Measurements from ENCODE around the gene PRRT2.
A peak's percentile ranks its signal among the peaks of the same experiment; 100 is the strongest.
"Not testable (repeated sequence)": the region's sequence is repeated elsewhere in the genome, so short reads cannot be mapped to it uniquely, and the experiment has no call there.

Gene PRRT2

GRCh38 chr16:29784157-29784556 is 27.8 kb upstream of the PRRT2 start:
- DNase-seq (ENCODE audit: low read depth): peak; percentile 41
- no peak for TF ChIP-seq CTCF (IDR thresholded peaks at IDR 0.05; ENCODE audit: insufficient read depth, low read depth, low read length, missing control alignments)
- H3K4me3 ChIP-seq (ENCODE audit: low read depth, low read length): no peak overlapping the region

- DNase-seq (ENCODE audit: low read depth): peak; percentile 78
- peak; percentile 94 for TF ChIP-seq CTCF (IDR thresholded peaks at IDR 0.05; ENCODE audit: insufficient read depth, low read depth, low read length, missing control alignments)
- peak overlapping the region; percentile 47 for H3K4me3 ChIP-seq (ENCODE audit: low read depth, low read length)
These were observed 27.0 kb upstream of the PRRT2 start for GRCh38 chr16:29784901-29785500.

GRCh38 chr16:29787155-29787554 is 24.8 kb upstream of the PRRT2 start:
- DNase-seq (ENCODE audit: low read depth); H3K4me3 ChIP-seq (ENCODE audit: low read depth, low read length): not testable (repeated sequence)

- no peak for TF ChIP-seq CTCF (IDR thresholded peaks at IDR 0.05; ENCODE audit: insufficient read depth, low read depth, low read length, missing control alignments)
- peak; percentile 49 for DNase-seq (ENCODE audit: low read depth)
- peak overlapping the region; percentile 63 for H3K4me3 ChIP-seq (ENCODE audit: low read depth, low read length)
These were observed 22.2 kb upstream of the PRRT2 start for GRCh38 chr16:29789775-29790182.

GRCh38 chr16:29790183-29790948 is 21.6 kb upstream of the PRRT2 start, which contains the start of gene KIF22:
Gene KIF22 (plus strand): TSS chr16:29790751. CDS start chr16:29790760, 9 bp downstream.
- peak; percentile 90 for TF ChIP-seq CTCF (IDR thresholded peaks at IDR 0.05; ENCODE audit: insufficient read depth, low read depth, low read length, missing control alignments)
- peak within 1 kb of the TSS; percentile 90 for H3K4me3 ChIP-seq (ENCODE audit: low read depth, low read length)
- peak; percentile 100 for DNase-seq (ENCODE audit: low read depth)

GRCh38 chr16:29790949-29791844 is 20.8 kb upstream of the PRRT2 start:
- DNase-seq (ENCODE audit: low read depth): no peak
- peak overlapping the region; percentile 90 for H3K4me3 ChIP-seq (ENCODE audit: low read depth, low read length)
- TF ChIP-seq CTCF (IDR thresholded peaks at IDR 0.05; ENCODE audit: insufficient read depth, low read depth, low read length, missing control alignments): no peak
